ENCODE results near the gene TXNDC17. TPM values are rescaled to one million over a fixed set of nuclear protein-coding genes. Genes with fewer than 3 reads are reported as not detected.

Gene TXNDC17
- total RNA-seq, 8 experiments from 2014 or later = 70.5 to 168 (median 94.7) TPM

- WGBS, 10 experiments = 67 to 100% (median 100%) methylated on average over 1 to 4 of the region's 5 CpGs
- H3K4me3 ChIP-seq = no peak overlapping the region
- in situ Hi-C loops (cut with MboI; ENCODE audit: low pct_unique_long_range_greater_than_20kb in 2 of 9, low sequenced_read_pairs in 9 of 9, unreplicated experiment in 9 of 9) = no loop called here
- no peaks in the 10 kb centered on the region for H3K4me1 ChIP-seq (replicated peaks in 1 of 2)
- H3K27ac ChIP-seq = no peak overlapping the region
- no peak for ATAC-seq (replicated peaks in 6 of 8)
Observed at GRCh38 chr17:6610011-6610410, 30.8 kb upstream of the TXNDC17 start.

GRCh38 chr17:6611231-6611630, 29.6 kb upstream of the TXNDC17 start:
- H3K4me1 ChIP-seq (replicated peaks in 1 of 2) = no peaks in the 10 kb centered on the region
- in situ Hi-C loops (cut with MboI; ENCODE audit: low pct_unique_long_range_greater_than_20kb in 2 of 9, low sequenced_read_pairs in 9 of 9, unreplicated experiment in 9 of 9) = no loop called here
- WGBS, 10 experiments = 83 to 100% (median 98%) methylated on average over 1 to 4 of the region's 4 CpGs
- no peak overlapping the region for H3K4me3 ChIP-seq
- no peak for ATAC-seq (replicated peaks in 6 of 8)
- no peak overlapping the region for H3K27ac ChIP-seq

GRCh38 chr17:6623941-6624340, 16.9 kb upstream of the TXNDC17 start:
- in situ Hi-C loops (cut with MboI; ENCODE audit: low pct_unique_long_range_greater_than_20kb in 2 of 9, low sequenced_read_pairs in 9 of 9, unreplicated experiment in 9 of 9) = no loop called here
- H3K27ac ChIP-seq = no peak overlapping the region
- ATAC-seq (replicated peaks in 6 of 8) = no peak

GRCh38 chr17:6626616-6627015, 14.2 kb upstream of the TXNDC17 start:
- ATAC-seq (replicated peaks in 6 of 8) = no peak
- Histone ChIP-seq H3K4me3 (no peak overlapping the region), H3K27ac (no peak overlapping the region), H3K4me1 (replicated peaks in 1 of 2) (no peaks in the 10 kb centered on the region)
- in situ Hi-C loops (cut with MboI; ENCODE audit: low pct_unique_long_range_greater_than_20kb in 2 of 9, low sequenced_read_pairs in 9 of 9, unreplicated experiment in 9 of 9) = no loop called here
- 72 to 100% (median 92%) methylated on average over 2 to 6 of the region's 6 CpGs for WGBS, 10 experiments

More at GRCh38 chr17:6623941-6624340, 16.9 kb upstream of the TXNDC17 start:
- H3K4me3 ChIP-seq = no peak overlapping the region
- no peaks in the 10 kb centered on the region for H3K4me1 ChIP-seq (replicated peaks in 1 of 2)
- 77 to 100% (median 96%) methylated on average over 1 to 3 of the region's 3 CpGs for WGBS, 10 experiments

- Histone ChIP-seq H3K4me3 (no peak overlapping the region), H3K27ac (no peak overlapping the region), H3K4me1 (replicated peaks in 1 of 2) (no peaks in the 10 kb centered on the region)
- in situ Hi-C loops (cut with MboI; ENCODE audit: low pct_unique_long_range_greater_than_20kb in 2 of 9, low sequenced_read_pairs in 9 of 9, unreplicated experiment in 9 of 9) = no loop called here
- 38 to 100% (median 78%) methylated on average over 1 of the region's 1 CpG for WGBS, 10 experiments
- no peak for ATAC-seq (replicated peaks in 6 of 8)
Observed at GRCh38 chr17:6627019-6627418, 13.8 kb upstream of the TXNDC17 start.

- Histone ChIP-seq H3K4me3 (no peak overlapping the region), H3K4me1 (replicated peaks in 1 of 2) (no peaks in the 10 kb centered on the region), H3K27ac (no peak overlapping the region)
- in situ Hi-C loops (cut with MboI; ENCODE audit: low pct_unique_long_range_greater_than_20kb in 2 of 9, low sequenced_read_pairs in 9 of 9, unreplicated experiment in 9 of 9) = no loop called here
- ATAC-seq (replicated peaks in 6 of 8) = no peak
- 60 to 100% (median 100%) methylated on average over 1 of the region's 1 CpG; no CpG with 5 or more reads in 4 of the 10 experiments for WGBS, 10 experiments
Observed at GRCh38 chr17:6630390-6630789, 10.5 kb upstream of the TXNDC17 start.

GRCh38 chr17:6632530-6632929, 8.3 kb upstream of the TXNDC17 start:
- H3K4me1 ChIP-seq (replicated peaks in 1 of 2) = no peaks in the 10 kb centered on the region
- no peak for ATAC-seq (replicated peaks in 6 of 8)
- in situ Hi-C loops (cut with MboI; ENCODE audit: low pct_unique_long_range_greater_than_20kb in 2 of 9, low sequenced_read_pairs in 9 of 9, unreplicated experiment in 9 of 9) = no loop called here
- H3K27ac ChIP-seq = no peak overlapping the region
- no peak overlapping the region for H3K4me3 ChIP-seq

- in situ Hi-C loops (cut with MboI; ENCODE audit: low pct_unique_long_range_greater_than_20kb in 2 of 9, low sequenced_read_pairs in 9 of 9, unreplicated experiment in 9 of 9) = no loop called here
- no peak overlapping the region for H3K4me3 ChIP-seq
- no peaks in the 10 kb centered on the region for H3K4me1 ChIP-seq (replicated peaks in 1 of 2)
- no peak for ATAC-seq (replicated peaks in 6 of 8)
- no peak overlapping the region for H3K27ac ChIP-seq
- 90 to 100% (median 100%) methylated on average over 1 to 3 of the region's 3 CpGs for WGBS, 10 experiments
Observed at GRCh38 chr17:6633263-6633662, 7.6 kb upstream of the TXNDC17 start.

- ATAC-seq (replicated peaks in 6 of 8) = no peak
- in situ Hi-C loops (cut with MboI; ENCODE audit: low pct_unique_long_range_greater_than_20kb in 2 of 9, low sequenced_read_pairs in 9 of 9, unreplicated experiment in 9 of 9) = no loop called here
- WGBS, 10 experiments = 49 to 100% (median 94%) methylated on average over 1 to 2 of the region's 2 CpGs; no CpG with 5 or more reads in 5 of the 10 experiments
Observed at GRCh38 chr17:6636105-6636504, 4.8 kb upstream of the TXNDC17 start.

GRCh38 chr17:6636616-6637457, 4.0 kb upstream of the TXNDC17 start:
- in situ Hi-C loops (cut with MboI; ENCODE audit: low pct_unique_long_range_greater_than_20kb in 2 of 9, low sequenced_read_pairs in 9 of 9, unreplicated experiment in 9 of 9) = no loop called here
- no peak overlapping the region for H3K27ac ChIP-seq

More at GRCh38 chr17:6636105-6636504, 4.8 kb upstream of the TXNDC17 start:
- Histone ChIP-seq H3K4me3 (no peak overlapping the region), H3K27ac (no peak overlapping the region), H3K4me1 (replicated peaks in 1 of 2) (peaks cover 8 to 9% of the 10 kb centered on the region in 2 donors)

GRCh38 chr17:6637458-6637840, 3.4 kb upstream of the TXNDC17 start:
- in situ Hi-C loops (cut with MboI; ENCODE audit: low pct_unique_long_range_greater_than_20kb in 2 of 9, low sequenced_read_pairs in 9 of 9, unreplicated experiment in 9 of 9) = no loop called here
- H3K27ac ChIP-seq = no peak overlapping the region
- peaks cover 17% of the 10 kb centered on the region in 2 donors for H3K4me1 ChIP-seq (replicated peaks in 1 of 2)
- H3K4me3 ChIP-seq = no peak overlapping the region
- 100% methylated on average over 2 of the region's 6 CpGs; no CpG with 5 or more reads in 9 of the 10 experiments for WGBS, 10 experiments
- ATAC-seq (replicated peaks in 6 of 8) = no peak

More at GRCh38 chr17:6636616-6637457, 4.0 kb upstream of the TXNDC17 start:
- Histone ChIP-seq H3K4me3 (no peak overlapping the region), H3K4me1 (replicated peaks in 1 of 2) (peaks cover 11 to 12% of the 10 kb centered on the region in 2 donors)
- ATAC-seq (replicated peaks in 6 of 8) = no peak
- WGBS, 10 experiments = 70 to 100% (median 91%) methylated on average over 1 to 11 of the region's 17 CpGs; no CpG with 5 or more reads in 4 of the 10 experiments

GRCh38 chr17:6638046-6638908, 2.6 kb upstream of the TXNDC17 start:
- ATAC-seq (replicated peaks in 6 of 8) = no peak
- Histone ChIP-seq H3K4me1 (replicated peaks in 1 of 2) (peaks cover 17 to 18% of the 10 kb centered on the region in 2 donors), H3K27ac (no peak overlapping the region), H3K4me3 (no peak overlapping the region)
- in situ Hi-C loops (cut with MboI; ENCODE audit: low pct_unique_long_range_greater_than_20kb in 2 of 9, low sequenced_read_pairs in 9 of 9, unreplicated experiment in 9 of 9) = no loop called here
- WGBS, 10 experiments = 0 to 90% (median 63%) methylated on average over 1 to 8 of the region's 24 CpGs; no CpG with 5 or more reads in 7 of the 10 experiments

GRCh38 chr17:6639014-6639585, 1.8 kb upstream of the TXNDC17 start:
- H3K27ac ChIP-seq = no peak overlapping the region
- peaks cover 17 to 18% of the 10 kb centered on the region in 2 donors for H3K4me1 ChIP-seq (replicated peaks in 1 of 2)
- in situ Hi-C loops (cut with MboI; ENCODE audit: low pct_unique_long_range_greater_than_20kb in 2 of 9, low sequenced_read_pairs in 9 of 9, unreplicated experiment in 9 of 9) = no loop called here
- ATAC-seq (replicated peaks in 6 of 8) = no peak
- WGBS, 10 experiments = 0% methylated on average over 1 of the region's 15 CpGs; no CpG with 5 or more reads in 9 of the 10 experiments
- H3K4me3 ChIP-seq = peak overlapping the region; percentile 45 to 83 (median 69)
